GM12878 (cell line): Measurements from ENCODE around the gene MAPK8IP3. TPM values are rescaled to one million over a fixed set of nuclear protein-coding genes. Genes with fewer than 3 reads are reported as not detected.

Experiments
- ATAC-seq: fragments of 200-7000 bp; cut with Tn5 transposase; 3 replicates; pipeline ENCODE4 v1.9.1; 2020; ENCODE audit warnings: mild to moderate bottlenecking, moderate library complexity
- BruUV-seq: library from RNA; stranded (reverse); fragments of 400-500 nt; replicated peaks from 2 replicates; lab custom pipeline; 2021; lab: Mats Ljungman, UMichigan
- CTCF ChIA-PET: fragments of 300-600 bp; sonication (Branson Sonifier 250); formaldehyde crosslinking; extraction: SDS; loops from one replicate; lab custom pipeline; 2021; ENCODE audit warnings: inconsistent platforms; lab: Yijun Ruan, JAX
- POLR2A ChIA-PET: fragments of 350-600 bp; formaldehyde crosslinking; extraction: SDS; loops from one replicate; lab custom pipeline; 2021; ENCODE audit warnings: inconsistent platforms; lab: Charles Lee
- RAD21 ChIA-PET: fragments of 300-600 bp; sonication (Branson Sonifier 250); formaldehyde crosslinking; loops from one replicate; lab custom pipeline; 2023; ENCODE audit warnings: antibody characterized with exemption; ENCODE audit not compliant: unreplicated experiment; lab: Charles Lee
- SMC1A ChIA-PET: fragments of 300-600 bp; sonication (Branson Sonifier 250); formaldehyde crosslinking; loops from one replicate; lab custom pipeline; 2023; ENCODE audit not compliant: unreplicated experiment, uncharacterized antibody; lab: Charles Lee
- DNase-seq: peaks from one replicate; pipeline ENCODE4 v3.0.0-alpha.2; 2011; ENCODE audit warnings: low read depth, low spot score
- FAIRE-seq: peaks from 3 replicates; lab custom pipeline; 2011; peaks lifted over from hg19 to GRCh38; lab: Jason Lieb, UNC
- H2AFZ ChIP-seq: 2 replicates; pipeline ENCODE4 v1.6.0; 2011; ENCODE audit warnings: low read depth, low read length, control low read depth; ENCODE audit not compliant: control insufficient read depth
- H3K27ac ChIP-seq: 2 replicates; pipeline ENCODE4 v1.5.1; 2011; ENCODE audit warnings: control low read depth; ENCODE audit not compliant: control insufficient read depth, insufficient read depth
- H3K27me3 ChIP-seq, 2 experiments: replicated peaks in 1 of 2; 2 replicates each; pipeline versions ENCODE4 v1.6.0 to v1.6.1; 2011; ENCODE audit warnings: low read length in 1 of 2; ENCODE audit not compliant: control insufficient read depth in 2 of 2, insufficient read depth in 2 of 2
- H3K36me3 ChIP-seq, 2 experiments: 2 replicates each; pipeline ENCODE4 v1.5.1; 2011; ENCODE audit warnings: low read length in 1 of 2; ENCODE audit not compliant: control insufficient read depth in 2 of 2, insufficient read depth in 2 of 2
- H3K4me1 ChIP-seq: 2 replicates; pipeline ENCODE4 v1.6.1; 2011; ENCODE audit warnings: mild to moderate bottlenecking, low read length, moderate library complexity, mixed read lengths; ENCODE audit not compliant: control insufficient read depth, insufficient read depth
- H3K4me2 ChIP-seq: 2 replicates; pipeline ENCODE4 v1.6.0; 2011; ENCODE audit warnings: control low read depth; ENCODE audit not compliant: control insufficient read depth, insufficient read depth
- H3K4me3 ChIP-seq: fragments of 200-600 bp; sonication (generic); 2 replicates; pipeline ENCODE4 v1.5.1; 2016
- H3K79me2 ChIP-seq: 2 replicates; pipeline ENCODE4 v1.6.0; 2011; ENCODE audit warnings: low read length; ENCODE audit not compliant: control insufficient read depth, insufficient read depth
- H3K9ac ChIP-seq: 2 replicates; pipeline ENCODE4 v1.8.0; 2011; ENCODE audit warnings: low read length, control low read depth, mixed read lengths; ENCODE audit not compliant: control insufficient read depth, insufficient read depth
- H3K9me3 ChIP-seq: replicated peaks from 3 replicates; pipeline ENCODE4 v1.5.1; 2011; ENCODE audit warnings: mild to moderate bottlenecking, low read length; ENCODE audit not compliant: control insufficient read depth, insufficient read depth
- H4K20me1 ChIP-seq: 2 replicates; pipeline ENCODE4 v1.6.0; 2011; ENCODE audit not compliant: control insufficient read depth, insufficient read depth
- MLLT1 ChIP-seq: fragments of 450-650 bp; IDR thresholded peaks from 2 replicates; pipeline ENCODE4 v1.6.1; 2016; ENCODE audit warnings: mild to moderate bottlenecking
- POLR2A ChIP-seq: IDR thresholded peaks from 2 replicates; pipeline ENCODE4 v1.6.1; 2011; ENCODE audit warnings: low read depth, mild to moderate bottlenecking, low read length
- TCF12 ChIP-seq: IDR thresholded peaks from 2 replicates; pipeline ENCODE4 v1.6.1; 2011; ENCODE audit warnings: low read depth, mild to moderate bottlenecking, low read length
- USF2 ChIP-seq: IDR thresholded peaks from 2 replicates; pipeline ENCODE4 v1.6.1; 2011; ENCODE audit warnings: low read depth, low read length, improper control_type of control experiment, borderline replicate concordance
- ZNF24 ChIP-seq: fragments of 450-650 bp; IDR thresholded peaks from 2 replicates; pipeline ENCODE4 v1.6.1; 2017; ENCODE audit warnings: antibody characterized with exemption, mild to moderate bottlenecking
- WGBS: methylation state at CpG from one replicate; pipeline ENCODE4 v1.1.6; 2016; ENCODE audit warnings: low lambda C conversion rate; ENCODE audit not compliant: insufficient replicate concordance, insufficient coverage; ENCODE audit errors: missing lambda C conversion rate; 5-methylcytosine and 5-hydroxymethylcytosine counted together
- in situ Hi-C: fragments of 300-500 bp; cut with MboI; formaldehyde crosslinking; loops from 9 replicates; pipeline ENCODE4 v1.14.3; 2018; ENCODE audit warnings: mixed read lengths
- intact Hi-C: fragments of 100-400 bp; cut with micrococcal nuclease; formaldehyde crosslinking; loops from one replicate; pipeline ENCODE4 v1.14.2; 2022; ENCODE audit not compliant: unreplicated experiment
- polyA plus RNA-seq, 11 experiments: library from polyadenylated mRNA; depleted of rRNA in 4 of 11; unstranded in 6 of 11; stranded (reverse) in 5 of 11; fragments of >200 nt; fragmentation: Nextera tagmentation in 4 of 11; fragmentation: Illumina TruSeq in 1 of 11; extraction: Ambion mirVana in 4 of 11; extraction: Trizol in 1 of 11; gene quantifications; 1 replicate in 1 of 11; 2 replicates in 10 of 11; pipeline versions ENCODE4 v1.2.1 to v1.2.3, GENCODE V29; 2011 to 2016; ENCODE audit warnings: inconsistent platforms in 2 of 11, missing spikeins in 2 of 11, low read depth in 1 of 11
- total RNA-seq, 4 experiments: library from RNA; depleted of rRNA in 3 of 4; stranded (reverse); fragments of >200 nt in 3 of 4; fragmentation: Illumina TruSeq in 1 of 4; extraction: Trizol in 1 of 4; gene quantifications; 2 replicates each; pipeline versions ENCODE4 v1.2.1 to v1.2.3, GENCODE V29; 2013 to 2021

MAPK8IP3 gene
- total and polyA plus RNA-seq, 10 of the 15 experiments (the other 5 are each of a cell fraction or from before 2014, with no cell fraction given) = 0.06 to 67.9 (median 18.2) TPM

DNA sequence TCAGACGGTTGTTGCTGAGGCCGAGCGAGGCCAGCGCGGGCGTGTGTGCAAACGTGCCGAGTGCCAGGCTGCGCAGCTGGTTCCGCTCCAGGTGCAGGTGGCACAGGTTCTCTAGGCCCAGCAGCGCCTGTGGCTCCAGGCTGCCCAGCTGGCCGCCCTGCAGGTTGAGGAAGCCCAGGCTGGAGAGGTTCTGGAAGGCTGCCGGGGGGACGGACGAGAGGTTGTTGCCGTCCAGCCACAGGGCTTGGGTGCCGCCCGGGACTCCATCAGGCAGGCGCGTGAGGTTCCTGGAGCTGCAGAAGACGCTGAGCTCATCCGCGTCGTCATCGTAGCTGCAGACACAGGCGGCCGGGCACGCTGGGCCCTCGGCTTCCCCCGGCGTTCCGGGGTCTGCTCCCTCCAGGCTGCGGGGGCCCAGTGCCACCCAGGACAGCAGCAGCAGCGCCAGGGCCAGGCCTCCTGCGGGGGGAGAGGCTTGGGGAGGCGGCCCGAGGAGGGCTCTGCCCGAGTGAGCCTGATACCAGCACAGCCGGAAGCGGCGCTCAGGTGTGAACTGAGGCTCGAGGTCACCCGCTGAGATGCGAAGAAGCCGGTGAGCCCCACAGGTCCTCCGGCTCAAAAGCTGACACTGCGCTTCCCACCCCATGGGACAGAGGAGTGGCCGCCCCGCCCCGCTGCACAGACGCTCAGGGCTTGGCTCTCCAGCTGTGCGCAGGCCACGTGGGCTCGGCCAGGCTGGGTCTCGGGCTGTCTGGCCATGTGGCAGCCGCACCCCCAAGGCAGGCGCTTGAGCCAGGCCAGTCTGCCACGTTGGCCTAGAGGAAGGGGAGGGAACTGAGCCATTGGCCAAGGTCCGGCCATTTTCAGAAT, 86.2 kb downstream of the MAPK8IP3 start:
- ChIA-PET SMC1A (no interaction called here), POLR2A (interaction anchor here (1.0 kb wide), 1 partner anchor 14 kb away, joined by 4 read pairs; no protein-coding TSS in a partner anchor), RAD21 (no interaction called here), CTCF (no interaction called here)
- Histone ChIP-seq H3K9ac (no peak overlapping the region), H3K79me2 (no peaks in the 10 kb centered on the region; the same call in 1 of the 2 replicates), H3K27me3 (no peaks in the 10 kb centered on the region), H3K9me3 (no peaks in the 10 kb centered on the region), H2AFZ (no peak overlapping the region), H4K20me1 (no peaks in the 10 kb centered on the region), H3K4me1 (no peaks in the 10 kb centered on the region), H3K4me3 (no peak overlapping the region), H3K4me2 (no peak overlapping the region), H3K27ac (no peak overlapping the region), H3K36me3 (peaks cover 0 to 9% of the 10 kb centered on the region in 2 experiments; a peak in 3 of 4 replicates)
- BruUV-seq = no TSS peak
- ATAC-seq (no peak), DNase-seq (no peak), FAIRE-seq (no peak)
- TF ChIP-seq POLR2A (peak; percentile 38; the same call in 1 of the 2 replicates), TCF12 (no peak), MLLT1 (no peak), ZNF24 (no peak), USF2 (no peak)
- WGBS = 94% methylated on average over 42 of the region's 59 CpGs
- in situ Hi-C loops (no loop called here), intact Hi-C loops (no loop called here)
